Esophagus squamous epithelium (tissue), 4 donors: ENCODE data around the gene ZNF507.

ENCODE experiments used
- POLR2A ChIP-seq, 4 donors: fragments of 450-650 bp; IDR thresholded peaks; one replicate each; pipeline ENCODE4 v1.6.1; 2017; ENCODE audit warnings: antibody characterized with exemption in 4 of 4, mild to moderate bottlenecking in 4 of 4, moderate library complexity in 3 of 4
- TF ChIP-seq, protein P1 (sequence below), 6 experiments: fragments of 450-650 bp in 4 of 6; fragments of 200-600 bp in 2 of 6; sonication (generic) in 2 of 6; IDR thresholded peaks; one replicate each; pipeline ENCODE4 v1.5.1; 2016 to 2019; ENCODE audit warnings: antibody characterized with exemption in 6 of 6, mild to moderate bottlenecking in 4 of 6, moderate library complexity in 4 of 6

DNA sequence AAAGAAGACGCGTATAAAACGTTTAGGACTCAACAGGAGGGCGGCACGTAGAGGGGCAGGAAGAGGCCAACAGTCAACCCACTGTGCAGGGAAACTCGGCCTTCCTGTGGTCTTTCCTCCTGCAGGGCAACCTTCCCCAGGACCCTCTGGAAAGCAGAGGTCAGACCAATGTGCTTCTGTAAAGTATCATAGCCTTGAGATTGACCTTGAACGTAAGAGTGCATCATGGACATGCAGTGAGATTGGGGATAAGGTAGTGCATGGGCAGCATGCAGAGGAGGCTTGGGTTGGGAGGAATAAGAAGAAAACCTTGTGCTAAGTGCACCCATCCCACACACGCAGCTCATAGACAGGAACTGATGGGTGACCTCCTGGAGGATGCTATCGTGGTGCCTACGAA is 34.0 kb upstream of the ZNF507 start:
- TF ChIP-seq, protein P1, sequence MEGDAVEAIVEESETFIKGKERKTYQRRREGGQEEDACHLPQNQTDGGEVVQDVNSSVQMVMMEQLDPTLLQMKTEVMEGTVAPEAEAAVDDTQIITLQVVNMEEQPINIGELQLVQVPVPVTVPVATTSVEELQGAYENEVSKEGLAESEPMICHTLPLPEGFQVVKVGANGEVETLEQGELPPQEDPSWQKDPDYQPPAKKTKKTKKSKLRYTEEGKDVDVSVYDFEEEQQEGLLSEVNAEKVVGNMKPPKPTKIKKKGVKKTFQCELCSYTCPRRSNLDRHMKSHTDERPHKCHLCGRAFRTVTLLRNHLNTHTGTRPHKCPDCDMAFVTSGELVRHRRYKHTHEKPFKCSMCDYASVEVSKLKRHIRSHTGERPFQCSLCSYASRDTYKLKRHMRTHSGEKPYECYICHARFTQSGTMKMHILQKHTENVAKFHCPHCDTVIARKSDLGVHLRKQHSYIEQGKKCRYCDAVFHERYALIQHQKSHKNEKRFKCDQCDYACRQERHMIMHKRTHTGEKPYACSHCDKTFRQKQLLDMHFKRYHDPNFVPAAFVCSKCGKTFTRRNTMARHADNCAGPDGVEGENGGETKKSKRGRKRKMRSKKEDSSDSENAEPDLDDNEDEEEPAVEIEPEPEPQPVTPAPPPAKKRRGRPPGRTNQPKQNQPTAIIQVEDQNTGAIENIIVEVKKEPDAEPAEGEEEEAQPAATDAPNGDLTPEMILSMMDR (IDR thresholded peaks at IDR 0.05) = no peak
- TF ChIP-seq POLR2A (IDR thresholded peaks at IDR 0.05) = no peak
